Neuronal stem cell (in vitro differentiated cells): Measurements from ENCODE around the gene LYRM7.

Source experiments
- DNase-seq: peaks from one replicate; pipeline ENCODE4 v3.0.0-alpha.2; 2013; ENCODE audit warnings: low spot score
- H2AFZ ChIP-seq: one replicate; pipeline ENCODE4 v1.6.1; 2013; ENCODE audit warnings: mild to moderate bottlenecking, low read length, inconsistent platforms
- H2AK5ac ChIP-seq: 2 replicates; pipeline ENCODE4 v1.6.1; 2013; ENCODE audit warnings: low read depth, mild to moderate bottlenecking, inconsistent platforms, low read length, moderate library complexity, mixed read lengths
- H2BK120ac ChIP-seq: 2 replicates; pipeline ENCODE4 v1.6.1; 2013; ENCODE audit warnings: low read depth, mild to moderate bottlenecking, inconsistent platforms, low read length, moderate library complexity, mixed read lengths
- H2BK12ac ChIP-seq: one replicate; pipeline ENCODE4 v1.6.1; 2013; ENCODE audit warnings: low read length, inconsistent platforms
- H2BK15ac ChIP-seq: 2 replicates; pipeline ENCODE4 v1.6.1; 2013; ENCODE audit warnings: mild to moderate bottlenecking, low read length, inconsistent platforms, mixed read lengths
- H2BK5ac ChIP-seq: one replicate; pipeline ENCODE4 v1.6.1; 2013; ENCODE audit warnings: inconsistent platforms, mild to moderate bottlenecking, low read length, moderate library complexity
- H3K14ac ChIP-seq: one replicate; pipeline ENCODE4 v1.6.1; 2013; ENCODE audit warnings: low read length, inconsistent platforms
- H3K18ac ChIP-seq: 2 replicates; pipeline ENCODE4 v1.6.1; 2013; ENCODE audit warnings: low read length, inconsistent platforms
- H3K23ac ChIP-seq: 2 replicates; pipeline ENCODE4 v1.6.1; 2013; ENCODE audit warnings: low read depth, mild to moderate bottlenecking, mixed read lengths, low read length, inconsistent platforms; ENCODE audit not compliant: poor library complexity
- H3K27ac ChIP-seq: replicated peaks from 3 replicates; pipeline ENCODE4 v1.5.1; 2013; ENCODE audit warnings: low read length, inconsistent platforms
- H3K27me3 ChIP-seq, 3 experiments: 2 replicates each; pipeline ENCODE4 v1.6.1; 2013; ENCODE audit warnings: low read length in 3 of 3, mild to moderate bottlenecking in 2 of 3, inconsistent platforms in 1 of 3, low read depth in 1 of 3, mixed read lengths in 1 of 3, moderate library complexity in 1 of 3; ENCODE audit not compliant: control insufficient read depth in 3 of 3, insufficient read depth in 3 of 3
- H3K36me3 ChIP-seq, 2 donors: replicated peaks in 1 of 2; 2 replicates each; pipeline ENCODE4 v1.6.1; 2013; ENCODE audit warnings: low read length in 2 of 2; ENCODE audit not compliant: control insufficient read depth in 2 of 2, insufficient read depth in 2 of 2
- H3K4ac ChIP-seq: 2 replicates; pipeline ENCODE4 v1.6.1; 2013; ENCODE audit warnings: inconsistent platforms, mild to moderate bottlenecking, low read length, moderate library complexity
- H3K4me1 ChIP-seq, 2 donors: 1 replicate in 1 of 2; 2 replicates in 1 of 2; pipeline ENCODE4 v1.6.1; 2013; ENCODE audit warnings: low read length in 2 of 2, low read depth in 1 of 2; ENCODE audit not compliant: control insufficient read depth in 2 of 2, insufficient read depth in 1 of 2
- H3K4me2 ChIP-seq: one replicate; pipeline ENCODE4 v1.6.1; 2013; ENCODE audit warnings: mild to moderate bottlenecking, low read length, inconsistent platforms; ENCODE audit not compliant: insufficient read depth, poor library complexity, severe bottlenecking
- H3K4me3 ChIP-seq, 2 donors: 2 replicates each; pipeline ENCODE4 v1.5.1; 2013; ENCODE audit warnings: low read length in 2 of 2, mild to moderate bottlenecking in 2 of 2, inconsistent platforms in 1 of 2, moderate library complexity in 1 of 2
- H3K79me1 ChIP-seq: one replicate; pipeline ENCODE4 v1.6.1; 2013; ENCODE audit warnings: low read depth, mild to moderate bottlenecking, inconsistent platforms, low read length, moderate library complexity
- H3K9ac ChIP-seq: one replicate; pipeline ENCODE4 v1.6.1; 2013; ENCODE audit warnings: mild to moderate bottlenecking, low read depth, low read length, inconsistent platforms; ENCODE audit not compliant: poor library complexity
- H3K9me3 ChIP-seq, 2 donors: replicated peaks in 1 of 2; 2 replicates each; pipeline versions ENCODE3 to v1.6.1; 2013; ENCODE audit warnings: low read length in 2 of 2, mild to moderate bottlenecking in 2 of 2, inconsistent platforms in 1 of 2, low read depth in 1 of 2, mixed read lengths in 1 of 2, moderate library complexity in 1 of 2; ENCODE audit not compliant: control insufficient read depth in 2 of 2, insufficient read depth in 1 of 2
- H4K8ac ChIP-seq: one replicate; pipeline ENCODE4 v1.6.1; 2013; ENCODE audit warnings: low read depth, mild to moderate bottlenecking, inconsistent platforms, low read length, moderate library complexity
- H4K91ac ChIP-seq: one replicate; pipeline ENCODE4 v1.6.1; 2013; ENCODE audit warnings: low read length, low read depth, mild to moderate bottlenecking, inconsistent platforms; ENCODE audit not compliant: poor library complexity
- WGBS, 2 donors: extraction: QIAGEN DNeasy Blood & Tissue Kit; methylation state at CpG; one replicate each; pipeline ENCODE4 v1.1.7; 2013; ENCODE audit warnings: missing lambda C conversion rate in 2 of 2, mixed read lengths in 1 of 2; ENCODE audit not compliant: insufficient read length in 2 of 2, insufficient replicate concordance in 1 of 2; ENCODE audit errors: extremely low coverage in 2 of 2; 5-methylcytosine and 5-hydroxymethylcytosine counted together

LYRM7 gene

GRCh38 chr5:131221888-131222287 is 51.1 kb downstream of the LYRM7 start:
- DNase-seq: no peak
- H3K27ac ChIP-seq: no peak overlapping the region

GRCh38 chr5:131222731-131223130 is 52.0 kb downstream of the LYRM7 start:
- no peak overlapping the region for H2BK12ac ChIP-seq
- H3K27me3 ChIP-seq: no peaks in the 10 kb centered on the region
- H2AFZ ChIP-seq: no peak overlapping the region
- no peak overlapping the region for H3K9ac ChIP-seq
- H2BK15ac ChIP-seq: no peak overlapping the region
- no peak overlapping the region for H3K4ac ChIP-seq
- H3K4me2 ChIP-seq: no peak overlapping the region
- no peaks in the 10 kb centered on the region for H3K79me1 ChIP-seq
- no peak overlapping the region for H2BK120ac ChIP-seq
- no peak overlapping the region for H3K23ac ChIP-seq
- H3K4me1 ChIP-seq: no peaks in the 10 kb centered on the region
- H3K27ac ChIP-seq: no peak overlapping the region
- no peak overlapping the region for H3K18ac ChIP-seq
- no peak overlapping the region for H4K8ac ChIP-seq
- no peaks in the 10 kb centered on the region for H3K9me3 ChIP-seq
- H3K4me3 ChIP-seq: no peak overlapping the region
- no peak overlapping the region for H2BK5ac ChIP-seq
- no peaks in the 10 kb centered on the region for H3K36me3 ChIP-seq
- no peak overlapping the region for H4K91ac ChIP-seq
- H3K14ac ChIP-seq: no peak overlapping the region
- H2AK5ac ChIP-seq: no peak overlapping the region
- DNase-seq: no peak

More at GRCh38 chr5:131221888-131222287, 51.1 kb downstream of the LYRM7 start:
- Histone ChIP-seq H2BK15ac (no peak overlapping the region), H3K4me2 (no peak overlapping the region), H3K14ac (no peak overlapping the region), H3K36me3 (no peaks in the 10 kb centered on the region), H3K18ac (no peak overlapping the region), H4K8ac (no peak overlapping the region), H3K9ac (no peak overlapping the region), H4K91ac (no peak overlapping the region), H3K9me3 (no peaks in the 10 kb centered on the region), H3K27me3 (no peaks in the 10 kb centered on the region), H2AK5ac (no peak overlapping the region), H3K79me1 (no peaks in the 10 kb centered on the region), H3K23ac (no peak overlapping the region), H3K4ac (no peak overlapping the region), H2BK12ac (no peak overlapping the region), H3K4me3 (no peak overlapping the region), H2AFZ (no peak overlapping the region), H2BK5ac (no peak overlapping the region), H3K4me1 (no peaks in the 10 kb centered on the region), H2BK120ac (no peak overlapping the region)

- H3K18ac ChIP-seq: no peak overlapping the region
- DNase-seq: no peak
- H3K9me3 ChIP-seq: no peaks in the 10 kb centered on the region
- H4K8ac ChIP-seq: no peak overlapping the region
- H3K27ac ChIP-seq: no peak overlapping the region
- no peak overlapping the region for H2BK5ac ChIP-seq
- H3K4ac ChIP-seq: no peak overlapping the region
- H3K27me3 ChIP-seq: no peaks in the 10 kb centered on the region
- no peak overlapping the region for H3K9ac ChIP-seq
- H2BK12ac ChIP-seq: no peak overlapping the region
- no peak overlapping the region for H2AFZ ChIP-seq
- no peaks in the 10 kb centered on the region for H3K36me3 ChIP-seq
- H2BK120ac ChIP-seq: no peak overlapping the region
- no peak overlapping the region for H3K23ac ChIP-seq
- no peak overlapping the region for H2AK5ac ChIP-seq
- H3K79me1 ChIP-seq: no peaks in the 10 kb centered on the region
- H3K14ac ChIP-seq: no peak overlapping the region
- no peaks in the 10 kb centered on the region for H3K4me1 ChIP-seq
- no peak overlapping the region for H4K91ac ChIP-seq
- no peak overlapping the region for H3K4me2 ChIP-seq
- no peak overlapping the region for H2BK15ac ChIP-seq
- H3K4me3 ChIP-seq: no peak overlapping the region
- no CpG with 5 or more reads among the region's 2 CpGs for WGBS, 2 donors
Measured at GRCh38 chr5:131223751-131224386, 53.1 kb downstream of the LYRM7 start.

GRCh38 chr5:131224387-131225201 is 53.9 kb downstream of the LYRM7 start:
- no CpG with 5 or more reads among the region's 6 CpGs for WGBS, 2 donors
- no peak overlapping the region for H4K91ac ChIP-seq
- no peaks in the 10 kb centered on the region for H3K27me3 ChIP-seq
- no peaks in the 10 kb centered on the region for H3K79me1 ChIP-seq
- no peak overlapping the region for H2BK15ac ChIP-seq
- peak overlapping the region; percentile 64 for H3K18ac ChIP-seq
- H3K4me2 ChIP-seq: no peak overlapping the region
- H3K27ac ChIP-seq: no peak overlapping the region
- H2BK12ac ChIP-seq: no peak overlapping the region
- no peak overlapping the region for H2BK5ac ChIP-seq
- H2AK5ac ChIP-seq: no peak overlapping the region
- H2BK120ac ChIP-seq: no peak overlapping the region
- H4K8ac ChIP-seq: no peak overlapping the region
- H3K36me3 ChIP-seq: no peaks in the 10 kb centered on the region
- no peaks in the 10 kb centered on the region for H3K4me1 ChIP-seq
- no peak overlapping the region for H3K4me3 ChIP-seq
- DNase-seq: no peak
- H3K23ac ChIP-seq: no peak overlapping the region
- no peaks in the 10 kb centered on the region for H3K9me3 ChIP-seq
- H2AFZ ChIP-seq: no peak overlapping the region
- no peak overlapping the region for H3K4ac ChIP-seq
- H3K14ac ChIP-seq: no peak overlapping the region
- H3K9ac ChIP-seq: no peak overlapping the region
